Measurements from ENCODE around the gene SOWAHB. TPM values are rescaled to one million over a fixed set of nuclear protein-coding genes. Genes with fewer than 3 reads are reported as not detected.

Gene SOWAHB, protein sequence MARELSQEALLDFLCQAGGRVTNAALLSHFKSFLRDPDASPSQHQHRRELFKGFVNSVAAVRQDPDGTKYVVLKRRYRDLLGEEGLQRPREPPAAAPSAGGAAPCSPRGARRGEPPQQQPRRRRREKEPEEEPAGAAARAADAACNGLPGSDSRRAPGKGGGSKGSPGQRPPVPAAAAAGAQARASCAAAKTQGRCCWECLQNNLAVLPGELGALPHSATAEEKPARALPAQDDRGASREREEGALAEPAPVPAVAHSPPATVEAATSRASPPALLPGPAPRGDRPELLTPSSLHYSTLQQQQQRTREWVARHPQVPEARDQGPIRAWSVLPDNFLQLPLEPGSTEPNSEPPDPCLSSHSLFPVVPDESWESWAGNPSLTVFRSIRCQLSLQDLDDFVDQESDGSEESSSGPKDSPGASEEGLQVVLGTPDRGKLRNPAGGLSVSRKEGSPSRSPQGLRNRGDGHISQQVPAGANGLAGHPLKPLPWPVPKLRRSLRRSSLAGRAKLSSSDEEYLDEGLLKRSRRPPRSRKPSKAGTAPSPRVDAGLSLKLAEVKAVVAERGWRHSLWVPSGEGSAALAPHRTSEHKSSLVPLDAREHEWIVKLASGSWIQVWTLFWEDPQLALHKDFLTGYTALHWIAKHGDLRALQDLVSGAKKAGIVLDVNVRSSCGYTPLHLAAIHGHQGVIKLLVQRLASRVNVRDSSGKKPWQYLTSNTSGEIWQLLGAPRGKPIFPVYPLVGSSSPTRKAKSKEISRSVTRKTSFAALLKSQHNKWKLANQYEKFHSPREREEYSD
- total RNA-seq = 1 to 10 TPM in 1 of 8 experiments, under 1 TPM in 5, not detected in 2; 0.17 to 1.3 (median 0.33) TPM

DNA sequence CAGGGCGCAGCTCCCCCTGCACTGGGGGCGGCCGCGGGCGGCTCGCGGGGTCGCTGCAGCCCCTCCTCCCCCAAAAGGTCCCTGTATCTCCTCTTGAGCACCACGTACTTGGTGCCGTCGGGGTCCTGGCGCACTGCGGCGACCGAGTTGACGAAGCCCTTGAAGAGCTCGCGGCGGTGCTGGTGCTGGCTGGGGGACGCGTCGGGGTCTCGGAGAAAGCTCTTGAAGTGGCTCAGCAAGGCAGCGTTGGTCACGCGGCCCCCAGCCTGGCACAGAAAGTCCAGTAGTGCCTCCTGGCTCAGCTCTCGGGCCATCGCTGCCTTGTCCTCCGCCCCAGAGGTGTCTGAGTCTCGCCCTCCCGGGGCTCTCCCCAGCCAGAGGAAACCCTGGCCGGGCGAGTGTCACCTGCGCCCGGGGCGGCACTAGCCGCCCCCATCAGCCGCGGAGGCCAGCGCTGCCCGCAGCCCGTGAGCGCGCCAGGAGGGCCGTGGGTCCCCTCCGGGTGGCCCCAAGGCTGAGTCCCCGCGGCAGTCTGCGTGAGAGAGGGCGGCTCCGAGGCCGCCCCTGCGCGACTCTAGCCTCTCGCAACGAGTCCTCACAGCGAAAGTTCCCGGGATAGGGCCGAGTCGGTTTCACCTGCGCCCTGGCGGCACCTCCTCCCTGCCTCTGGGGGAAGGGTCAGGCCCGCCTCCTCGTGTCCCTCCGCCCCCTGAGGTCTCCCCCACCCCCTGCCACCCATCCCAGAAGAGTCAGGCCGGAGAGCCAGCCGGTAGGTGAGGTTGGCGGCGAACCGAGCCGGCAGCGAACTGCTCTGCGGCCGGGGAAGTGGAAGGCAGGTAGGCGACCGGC is at the start of gene SOWAHB:
TSS of gene SOWAHB (minus strand) at position 609 of the 849 bp plus-strand sequence. CDS start at position 314, 295 bp downstream.
- Histone ChIP-seq H3K4me3 (peak within 1 kb of the TSS; percentile 37 to 53 (median 43)), H3K27ac (no peak within 1 kb of the TSS), H3K4me1 (replicated peaks in 1 of 2) (peaks cover 4 to 6% of the 10 kb centered on the region in 2 donors)
- in situ Hi-C loops (cut with MboI; ENCODE audit: low pct_unique_long_range_greater_than_20kb in 2 of 9, low sequenced_read_pairs in 9 of 9, unreplicated experiment in 9 of 9) = no loop called here
- peak; percentile 45 to 76 (median 70) for ATAC-seq (replicated peaks in 6 of 8)
- 9 to 49% methylated on average over 9 to 13 of the region's 76 CpGs; no CpG with 5 or more reads in 8 of the 10 experiments for WGBS, 10 experiments

DNA sequence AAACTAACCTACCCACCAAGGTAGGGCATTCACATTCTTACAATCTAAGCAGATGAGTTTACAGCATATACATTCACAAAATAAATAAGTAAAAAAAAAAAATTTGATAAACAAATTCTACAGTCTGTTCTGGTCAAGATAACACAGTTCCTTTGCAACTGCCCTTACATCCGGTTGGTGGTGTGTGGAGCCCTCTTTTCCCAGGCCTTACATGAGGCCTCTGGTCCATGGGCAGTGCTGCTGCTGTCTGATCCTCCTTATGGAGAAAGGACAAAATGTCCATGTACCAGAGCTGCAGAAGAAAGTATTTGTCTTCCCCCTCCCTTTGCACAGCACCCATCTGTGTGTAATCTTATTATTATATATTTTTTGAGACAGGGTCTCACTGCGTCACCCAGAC is 49.4 kb upstream of the SOWAHB start:
- peak overlapping the region in 1 of 5 donors; percentile 86 for H3K4me3 ChIP-seq
- H3K27ac ChIP-seq = no peak overlapping the region
- peaks cover 14 to 15% of the 10 kb centered on the region in 2 donors for H3K4me1 ChIP-seq (replicated peaks in 1 of 2)
- WGBS, 10 experiments = 50 to 100% (median 100%) methylated on average over 1 to 2 of the region's 2 CpGs; no CpG with 5 or more reads in 3 of the 10 experiments
- ATAC-seq (replicated peaks in 6 of 8) = no peak
- in situ Hi-C loops (cut with MboI; ENCODE audit: low pct_unique_long_range_greater_than_20kb in 2 of 9, low sequenced_read_pairs in 9 of 9, unreplicated experiment in 9 of 9) = no loop called here

DNA sequence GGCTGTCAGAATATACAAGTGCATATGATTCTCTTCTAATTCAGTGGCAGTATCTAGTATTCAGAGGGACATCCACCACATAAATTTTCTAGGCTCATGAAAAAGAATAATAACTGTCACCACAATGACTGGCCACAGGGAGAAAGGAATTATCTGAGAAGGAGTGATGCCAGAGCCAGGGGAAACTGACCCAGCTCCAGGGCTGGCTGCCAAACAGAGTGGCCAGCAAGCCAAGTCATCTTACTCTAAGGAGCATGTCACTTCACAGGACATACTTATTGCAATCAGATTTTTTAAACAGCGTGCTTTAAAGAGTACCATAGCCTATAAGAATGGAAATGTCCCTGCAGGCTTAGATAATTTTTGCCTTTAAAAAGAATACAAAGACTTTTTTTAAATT is 45.8 kb upstream of the SOWAHB start:
- WGBS, 10 experiments = 92 to 100% (median 100%) methylated on average over 1 of the region's 1 CpG; no CpG with 5 or more reads in 3 of the 10 experiments
- in situ Hi-C loops (cut with MboI; ENCODE audit: low pct_unique_long_range_greater_than_20kb in 2 of 9, low sequenced_read_pairs in 9 of 9, unreplicated experiment in 9 of 9) = no loop called here

DNA sequence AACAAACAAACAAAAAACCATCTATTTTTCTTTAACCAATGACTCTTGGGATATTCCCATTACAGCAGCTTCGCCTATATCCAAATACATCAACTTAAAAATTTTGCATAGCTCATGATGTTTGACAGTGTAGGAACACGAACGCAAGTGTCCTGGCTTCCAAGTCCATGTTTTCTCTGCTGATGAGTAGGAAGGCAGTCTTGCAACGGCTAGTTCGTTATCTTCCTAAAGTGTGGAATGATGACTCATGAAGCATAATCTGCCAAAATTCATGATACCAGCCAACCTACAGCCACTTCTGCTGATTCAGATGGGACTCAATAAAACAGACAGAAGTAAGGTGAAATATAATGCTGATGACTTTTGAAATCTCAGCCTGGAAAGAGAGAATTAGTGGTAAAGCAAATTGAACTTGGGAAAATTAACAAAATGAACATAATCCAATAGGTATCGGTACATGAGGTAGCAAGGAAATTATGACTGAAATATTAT is 45.2 kb upstream of the SOWAHB start:
- Histone ChIP-seq H3K4me3 (no peak overlapping the region), H3K27ac (no peak overlapping the region), H3K4me1 (replicated peaks in 1 of 2) (peaks cover 6 to 7% of the 10 kb centered on the region in 2 donors)
- ATAC-seq (replicated peaks in 6 of 8) = no peak
- in situ Hi-C loops (cut with MboI; ENCODE audit: low pct_unique_long_range_greater_than_20kb in 2 of 9, low sequenced_read_pairs in 9 of 9, unreplicated experiment in 9 of 9) = no loop called here
- WGBS, 10 experiments = 31 to 100% (median 83%) methylated on average over 1 to 6 of the region's 6 CpGs

More for the DNA sequence above, 45.8 kb upstream of the SOWAHB start:
- Histone ChIP-seq H3K27ac (no peak overlapping the region), H3K4me3 (no peak overlapping the region), H3K4me1 (replicated peaks in 1 of 2) (peaks cover 7% of the 10 kb centered on the region in 2 donors)
- no peak for ATAC-seq (replicated peaks in 6 of 8)

DNA sequence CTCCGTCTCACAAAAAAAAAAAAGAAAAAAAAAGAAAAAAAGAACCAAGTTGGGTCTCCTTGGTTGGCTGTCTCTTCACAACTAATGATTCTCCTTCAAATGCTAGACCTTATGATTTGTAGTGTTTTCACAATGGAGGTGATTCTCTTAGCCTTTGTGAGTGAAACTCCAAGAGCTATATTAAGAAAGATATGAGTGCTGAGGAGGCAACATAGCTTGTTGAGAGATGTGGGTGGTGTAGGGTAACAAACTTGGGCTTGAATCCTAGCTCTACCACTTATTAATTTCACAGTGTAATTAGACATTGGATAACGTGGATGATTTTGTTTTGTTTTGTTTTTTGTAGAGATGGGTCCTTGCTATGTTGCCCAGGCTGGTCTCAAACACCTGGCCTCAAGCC is 41.2 kb upstream of the SOWAHB start:
- in situ Hi-C loops (cut with MboI; ENCODE audit: low pct_unique_long_range_greater_than_20kb in 2 of 9, low sequenced_read_pairs in 9 of 9, unreplicated experiment in 9 of 9) = no loop called here
- Histone ChIP-seq H3K4me1 (replicated peaks in 1 of 2) (no peaks in the 10 kb centered on the region), H3K27ac (no peak overlapping the region), H3K4me3 (no peak overlapping the region)
- ATAC-seq (replicated peaks in 6 of 8) = no peak
- WGBS, 10 experiments = 20 to 100% (median 83%) methylated on average over 1 to 2 of the region's 2 CpGs; no CpG with 5 or more reads in 5 of the 10 experiments

DNA sequence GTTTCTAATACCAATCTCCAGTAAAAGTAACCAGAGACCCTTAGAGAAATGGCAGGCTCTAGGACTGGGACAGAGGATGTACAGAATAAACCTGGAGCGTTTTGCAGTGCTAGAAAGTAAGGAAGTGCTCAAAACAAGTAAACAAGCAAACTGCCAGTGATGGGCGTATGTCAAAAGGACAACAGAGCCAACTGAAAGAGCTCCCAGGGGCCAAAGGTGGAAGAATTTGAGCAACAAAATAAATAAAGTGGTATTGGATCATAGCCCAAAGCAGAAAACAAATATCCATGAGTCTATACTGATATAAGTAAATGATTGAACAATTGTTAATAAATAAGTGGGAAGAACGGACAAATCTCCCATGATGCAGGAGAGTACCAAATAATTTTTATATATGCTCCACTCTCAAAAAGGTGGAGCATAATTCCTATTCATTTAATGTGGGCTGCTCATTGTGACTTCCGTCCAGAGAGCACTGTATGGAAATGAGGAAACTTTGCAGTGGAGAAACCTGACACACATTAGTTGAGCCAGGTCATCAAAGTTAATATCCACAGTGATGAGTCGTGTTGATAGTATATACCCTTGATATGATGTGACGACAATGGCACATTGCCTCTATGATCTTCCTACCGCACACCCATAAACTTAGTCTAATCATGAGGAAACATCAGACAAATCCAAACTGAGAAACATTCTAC is 33.8 kb upstream of the SOWAHB start:
- H3K4me3 ChIP-seq = no peak overlapping the region
- in situ Hi-C loops (cut with MboI; ENCODE audit: low pct_unique_long_range_greater_than_20kb in 2 of 9, low sequenced_read_pairs in 9 of 9, unreplicated experiment in 9 of 9) = no loop called here
- WGBS, 10 experiments = 82 to 100% (median 92%) methylated on average over 1 to 6 of the region's 7 CpGs
- no peak overlapping the region for H3K27ac ChIP-seq
- no peak for ATAC-seq (replicated peaks in 6 of 8)
- H3K4me1 ChIP-seq (replicated peaks in 1 of 2) = no peaks in the 10 kb centered on the region

DNA sequence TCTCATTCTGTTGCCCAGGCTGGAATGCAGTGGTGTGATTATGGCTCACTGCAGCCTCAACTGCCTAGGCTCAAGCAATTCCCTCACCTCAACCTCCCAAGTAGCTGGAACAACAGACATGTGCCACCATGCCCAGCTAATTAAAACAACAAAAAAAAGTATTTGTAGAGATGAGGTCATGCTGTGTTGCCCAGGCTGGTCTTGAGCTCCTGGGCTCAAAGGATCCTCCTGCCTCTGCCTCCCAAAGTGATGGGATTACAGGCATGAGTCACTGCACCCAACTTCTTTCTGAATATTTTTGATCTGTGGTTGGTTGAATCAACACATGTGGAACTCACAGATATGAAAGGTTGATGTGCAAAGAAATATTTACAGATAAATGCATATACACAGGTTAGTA is 33.1 kb upstream of the SOWAHB start:
- ATAC-seq (replicated peaks in 6 of 8) = peak in 3 of 8 experiments; percentile 30 to 59 (median 57)
- H3K4me3 ChIP-seq = no peak overlapping the region
- H3K4me1 ChIP-seq (replicated peaks in 1 of 2) = no peaks in the 10 kb centered on the region
- H3K27ac ChIP-seq = no peak overlapping the region
- in situ Hi-C loops (cut with MboI; ENCODE audit: low pct_unique_long_range_greater_than_20kb in 2 of 9, low sequenced_read_pairs in 9 of 9, unreplicated experiment in 9 of 9) = no loop called here

DNA sequence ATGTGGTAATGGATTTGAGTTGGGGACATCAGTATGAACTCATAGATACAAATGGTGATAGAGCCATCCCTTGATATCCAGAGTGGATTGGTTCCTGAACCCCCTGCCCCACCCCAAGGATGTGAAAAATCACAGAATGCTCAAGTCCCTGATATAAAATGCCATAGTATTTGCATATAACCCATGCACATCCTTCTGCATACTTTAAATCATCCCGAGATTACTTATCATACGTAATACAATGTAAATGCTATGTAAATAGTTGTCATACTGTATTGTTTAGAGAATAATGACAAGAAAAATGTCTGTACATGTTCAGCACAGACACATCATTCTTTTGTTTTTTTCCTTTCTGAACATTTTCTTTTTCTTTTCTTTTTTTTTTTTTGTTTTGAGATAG is 32.7 kb upstream of the SOWAHB start:
- Histone ChIP-seq H3K27ac (no peak overlapping the region), H3K4me1 (replicated peaks in 1 of 2) (no peaks in the 10 kb centered on the region), H3K4me3 (no peak overlapping the region)
- WGBS, 10 experiments = 0 to 100% (median 81%) methylated on average over 1 to 2 of the region's 2 CpGs; no CpG with 5 or more reads in 1 of the 10 experiments
- in situ Hi-C loops (cut with MboI; ENCODE audit: low pct_unique_long_range_greater_than_20kb in 2 of 9, low sequenced_read_pairs in 9 of 9, unreplicated experiment in 9 of 9) = no loop called here
- peak in 4 of 8 experiments; percentile 62 to 87 (median 72) for ATAC-seq (replicated peaks in 6 of 8)

DNA sequence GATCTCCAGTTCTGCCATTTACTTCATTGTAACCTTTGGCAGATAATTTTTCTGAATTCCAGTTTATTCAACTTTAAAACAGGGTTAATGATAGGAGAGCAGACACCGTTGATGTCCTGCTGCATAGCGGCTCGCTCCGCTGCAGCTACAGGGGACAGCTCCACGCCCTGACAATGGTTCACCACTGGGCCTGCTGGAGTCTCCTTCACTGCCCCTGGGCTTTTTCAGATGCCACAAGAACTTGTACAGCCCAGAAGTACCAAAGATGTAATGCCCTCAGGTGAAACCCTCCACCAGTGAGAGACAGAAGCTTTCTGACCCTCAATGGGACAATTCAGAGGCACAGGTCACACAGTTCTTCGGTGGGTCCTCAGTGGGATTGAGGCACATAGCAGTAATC is 28.9 kb upstream of the SOWAHB start:
- no peak overlapping the region for H3K27ac ChIP-seq
- H3K4me3 ChIP-seq = no peak overlapping the region
- 43 to 100% (median 79%) methylated on average over 1 to 6 of the region's 6 CpGs; no CpG with 5 or more reads in 2 of the 10 experiments for WGBS, 10 experiments
- H3K4me1 ChIP-seq (replicated peaks in 1 of 2) = no peaks in the 10 kb centered on the region
- ATAC-seq (replicated peaks in 6 of 8) = no peak
- in situ Hi-C loops (cut with MboI; ENCODE audit: low pct_unique_long_range_greater_than_20kb in 2 of 9, low sequenced_read_pairs in 9 of 9, unreplicated experiment in 9 of 9) = no loop called here

DNA sequence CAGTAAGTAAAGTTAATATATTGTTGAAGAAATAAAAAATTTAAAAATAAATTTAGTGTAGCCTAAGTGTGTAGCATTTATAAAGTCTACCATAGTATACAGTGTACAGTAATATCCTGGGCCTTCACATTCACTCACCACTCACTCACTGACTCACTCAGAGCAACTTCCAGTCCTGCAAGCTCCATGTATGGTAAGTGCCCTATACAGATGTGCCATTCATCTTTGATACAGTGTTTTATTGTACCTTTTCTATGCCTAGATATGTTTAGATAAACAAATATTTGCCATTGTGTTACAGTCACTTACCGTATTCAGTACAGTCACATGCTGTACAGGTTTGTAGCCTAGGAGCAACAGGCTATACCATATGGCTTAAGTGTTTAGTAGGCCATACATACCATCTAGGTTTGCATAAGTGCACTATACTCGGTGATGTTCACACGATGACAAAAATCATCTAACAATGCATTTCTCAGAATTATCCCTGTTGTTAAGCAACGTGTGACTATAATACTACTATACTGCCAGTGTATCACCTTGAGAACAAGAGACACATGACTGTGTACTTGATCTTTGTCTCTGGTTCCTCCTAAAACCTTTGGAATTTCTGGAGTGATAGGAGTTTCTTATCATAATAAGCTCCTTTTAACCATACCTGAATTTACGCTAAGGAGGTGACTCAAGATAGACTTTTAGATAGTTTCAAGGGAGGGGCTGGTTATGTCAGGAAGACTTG is 25.8 kb upstream of the SOWAHB start:
- no peak for ATAC-seq (replicated peaks in 6 of 8)
- in situ Hi-C loops (cut with MboI; ENCODE audit: low pct_unique_long_range_greater_than_20kb in 2 of 9, low sequenced_read_pairs in 9 of 9, unreplicated experiment in 9 of 9) = no loop called here
- 30 to 100% (median 80%) methylated on average over 2 to 5 of the region's 5 CpGs; no CpG with 5 or more reads in 2 of the 10 experiments for WGBS, 10 experiments

DNA sequence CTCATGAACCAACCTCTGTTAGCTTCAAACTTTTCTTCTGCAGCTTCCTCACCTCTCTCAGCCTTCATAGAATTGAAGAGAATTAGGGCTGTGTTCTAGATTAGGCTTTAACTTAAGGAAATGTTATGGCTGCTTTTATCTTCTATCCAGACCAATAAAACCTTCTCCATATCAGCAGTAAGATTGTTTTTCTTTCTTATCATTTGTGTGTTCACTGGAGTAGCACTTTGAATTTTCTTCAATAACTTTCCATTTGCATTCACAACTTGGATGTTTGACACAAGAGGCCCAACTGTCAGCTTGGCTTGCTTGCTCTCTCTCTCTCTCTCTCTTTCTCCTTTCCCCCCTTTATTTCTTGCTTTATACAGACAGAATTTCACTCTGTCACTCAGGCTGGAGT is 22.8 kb upstream of the SOWAHB start:
- H3K4me1 ChIP-seq (replicated peaks in 1 of 2) = no peaks in the 10 kb centered on the region
- in situ Hi-C loops (cut with MboI; ENCODE audit: low pct_unique_long_range_greater_than_20kb in 2 of 9, low sequenced_read_pairs in 9 of 9, unreplicated experiment in 9 of 9) = no loop called here
- ATAC-seq (replicated peaks in 6 of 8) = no peak
- H3K4me3 ChIP-seq = no peak overlapping the region
- no peak overlapping the region for H3K27ac ChIP-seq

More for the DNA sequence above, 25.8 kb upstream of the SOWAHB start:
- Histone ChIP-seq H3K4me3 (no peak overlapping the region), H3K4me1 (replicated peaks in 1 of 2) (no peaks in the 10 kb centered on the region), H3K27ac (no peak overlapping the region)

DNA sequence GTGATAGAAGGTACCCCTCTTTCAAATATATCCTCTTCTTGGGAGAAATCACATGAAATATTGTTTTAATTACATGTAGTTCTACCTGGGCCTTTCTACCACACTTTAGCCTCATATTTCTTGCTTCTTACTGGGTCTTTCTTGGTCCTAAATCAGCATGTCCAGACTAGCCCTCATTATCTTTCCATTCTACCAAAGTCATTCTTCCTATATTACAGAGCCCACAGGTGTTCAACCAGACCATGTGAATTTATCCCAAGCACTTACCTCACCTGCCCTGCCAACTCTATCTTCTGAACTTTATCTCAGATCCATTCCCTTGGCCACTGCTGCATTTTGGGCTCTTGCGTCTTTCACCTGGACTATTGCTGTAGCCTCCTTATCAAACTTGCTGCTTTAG is 11.8 kb upstream of the SOWAHB start:
- WGBS, 10 experiments = 40 to 100% (median 100%) methylated on average over 1 of the region's 1 CpG
- no peaks in the 10 kb centered on the region for H3K4me1 ChIP-seq (replicated peaks in 1 of 2)
- ATAC-seq (replicated peaks in 6 of 8) = no peak
- no peak overlapping the region for H3K27ac ChIP-seq
- in situ Hi-C loops (cut with MboI; ENCODE audit: low pct_unique_long_range_greater_than_20kb in 2 of 9, low sequenced_read_pairs in 9 of 9, unreplicated experiment in 9 of 9) = no loop called here
- H3K4me3 ChIP-seq = no peak overlapping the region

Measured in motor neuron (in vitro differentiated cells).